ENCODE measurements around the gene DOCK3.

DNA sequence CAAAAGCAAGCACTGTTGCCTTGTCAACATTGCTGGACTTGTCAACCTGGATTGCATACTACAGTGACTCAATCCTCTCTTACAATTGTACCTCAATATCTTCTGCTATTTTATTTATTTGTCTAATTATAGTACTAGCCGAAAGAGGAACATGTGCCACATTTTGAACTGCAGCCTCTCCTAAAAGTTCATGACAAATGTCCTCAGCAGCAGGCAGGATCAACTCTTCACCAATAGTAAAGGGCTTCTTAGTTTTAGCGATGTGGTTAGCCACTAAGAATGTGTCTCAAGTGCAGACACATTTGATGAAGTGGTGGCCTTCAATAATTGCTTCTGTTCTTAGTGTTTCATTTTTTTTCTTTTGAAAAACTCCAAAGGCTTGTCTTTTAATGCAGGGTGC is 13.2 kb downstream of the DOCK3 start:
- TF ChIP-seq, protein P1, sequence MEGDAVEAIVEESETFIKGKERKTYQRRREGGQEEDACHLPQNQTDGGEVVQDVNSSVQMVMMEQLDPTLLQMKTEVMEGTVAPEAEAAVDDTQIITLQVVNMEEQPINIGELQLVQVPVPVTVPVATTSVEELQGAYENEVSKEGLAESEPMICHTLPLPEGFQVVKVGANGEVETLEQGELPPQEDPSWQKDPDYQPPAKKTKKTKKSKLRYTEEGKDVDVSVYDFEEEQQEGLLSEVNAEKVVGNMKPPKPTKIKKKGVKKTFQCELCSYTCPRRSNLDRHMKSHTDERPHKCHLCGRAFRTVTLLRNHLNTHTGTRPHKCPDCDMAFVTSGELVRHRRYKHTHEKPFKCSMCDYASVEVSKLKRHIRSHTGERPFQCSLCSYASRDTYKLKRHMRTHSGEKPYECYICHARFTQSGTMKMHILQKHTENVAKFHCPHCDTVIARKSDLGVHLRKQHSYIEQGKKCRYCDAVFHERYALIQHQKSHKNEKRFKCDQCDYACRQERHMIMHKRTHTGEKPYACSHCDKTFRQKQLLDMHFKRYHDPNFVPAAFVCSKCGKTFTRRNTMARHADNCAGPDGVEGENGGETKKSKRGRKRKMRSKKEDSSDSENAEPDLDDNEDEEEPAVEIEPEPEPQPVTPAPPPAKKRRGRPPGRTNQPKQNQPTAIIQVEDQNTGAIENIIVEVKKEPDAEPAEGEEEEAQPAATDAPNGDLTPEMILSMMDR (IDR thresholded peaks at IDR 0.05): no peak
- no peak for TF ChIP-seq TEAD1 (CRISPR knock-in tag; IDR thresholded peaks at IDR 0.05)
- TF ChIP-seq ELF4 (CRISPR knock-in tag; IDR thresholded peaks at IDR 0.05; ENCODE audit: low read depth): no peak

All from WTC11 (cell line).